Type B pancreatic cell (in vitro differentiated cells): Measurements from ENCODE around the gene CYP26B1. TPM values are rescaled to one million over a fixed set of nuclear protein-coding genes. Genes with fewer than 3 reads are reported as not detected.

Experiments
- DNase-seq: peaks from one replicate; pipeline ENCODE4 v3.0.0; 2021; ENCODE audit warnings: mixed read lengths; ENCODE audit not compliant: unreplicated experiment; ENCODE audit errors: extremely low spot score
- H3K27ac Mint-ChIP-seq: 2 replicates; pipeline ENCODE4 v1.8.0; 2021; ENCODE audit warnings: mild to moderate bottlenecking, mixed read lengths
- H3K27me3 Mint-ChIP-seq: 2 replicates; pipeline ENCODE4 v1.8.0; 2021; ENCODE audit warnings: mixed read lengths
- H3K36me3 Mint-ChIP-seq: 2 replicates; pipeline ENCODE4 v1.8.0; 2021; ENCODE audit warnings: mixed read lengths
- H3K4me1 Mint-ChIP-seq: one replicate; pipeline ENCODE4 v1.8.0; 2021; ENCODE audit warnings: mixed read lengths; ENCODE audit not compliant: unreplicated experiment
- H3K4me3 Mint-ChIP-seq: 2 replicates; pipeline ENCODE4 v1.8.0; 2021; ENCODE audit warnings: mild to moderate bottlenecking, mixed read lengths
- H3K9me3 Mint-ChIP-seq: 2 replicates; pipeline ENCODE4 v1.8.0; 2021; ENCODE audit warnings: mixed read lengths
- CTCF ChIP-seq: fragments of 200-600 bp; sonication (generic); conservative IDR thresholded peaks from 2 replicates; pipeline ENCODE4 v1.5.0; 2021; ENCODE audit warnings: antibody characterized with exemption, mild to moderate bottlenecking
- long read RNA-seq: library from polyadenylated mRNA; unstranded; transcript quantifications from one replicate; pipeline ENCODE4 v2.0.0, GENCODE V29; 2020
- total RNA-seq: library from RNA; stranded (reverse); gene quantifications from 2 replicates; pipeline ENCODE4 v1.2.1, GENCODE V29; 2021; ENCODE audit warnings: low replicate concordance

Gene CYP26B1
- total RNA-seq = 5.4 and 23.6 TPM in 2 replicates
- long read RNA-seq = 0 reads

DNA sequence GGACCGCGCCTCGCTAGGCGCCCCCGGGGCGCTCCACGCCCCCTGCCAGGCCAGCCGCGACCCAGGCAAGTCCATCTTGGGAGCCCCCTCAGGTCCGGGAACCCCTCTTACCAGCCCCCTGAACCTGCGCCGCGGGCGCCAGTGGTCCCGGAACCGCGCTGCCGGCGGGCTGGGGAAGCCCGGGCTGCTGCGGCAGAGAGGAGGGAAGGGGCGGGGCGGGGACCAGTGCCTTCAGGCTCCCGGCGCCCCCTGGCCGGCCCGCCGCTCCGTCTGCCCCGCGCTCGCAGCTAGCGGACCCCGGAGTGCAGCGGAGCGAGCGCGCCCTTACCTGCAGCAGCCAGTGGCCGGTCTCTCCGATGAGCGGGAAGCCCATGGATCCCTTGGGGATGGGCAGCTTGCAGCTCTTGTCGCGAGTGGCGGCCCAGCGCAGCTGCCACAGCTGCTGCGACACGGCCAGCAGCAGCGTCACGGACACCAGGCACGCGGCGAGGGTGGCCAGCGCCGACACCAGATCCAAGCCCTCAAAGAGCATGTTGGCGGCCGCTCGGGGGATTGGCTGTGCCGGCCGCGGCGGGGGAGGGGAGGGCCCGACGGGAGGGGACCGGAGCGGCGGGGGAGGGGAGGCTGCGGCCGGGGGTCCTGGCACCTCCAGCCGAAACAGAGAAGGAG, at the start of gene CYP26B1:
Gene CYP26B1 (minus strand): TSS at position 560 of the 669 bp plus-strand sequence. CDS start 28 bp downstream, at position 532.
- H3K27me3 Mint-ChIP-seq = peaks cover 79% of the 10 kb centered on the region
- H3K4me3 Mint-ChIP-seq = peak within 1 kb of the TSS; percentile 93
- H3K4me1 Mint-ChIP-seq = peaks cover 23% of the 10 kb centered on the region
- peak within 1 kb of the TSS; percentile 83 for H3K27ac Mint-ChIP-seq
- H3K9me3 Mint-ChIP-seq = no peaks in the 10 kb centered on the region
- TF ChIP-seq CTCF = peak; percentile 17
- H3K36me3 Mint-ChIP-seq = no peaks in the 10 kb centered on the region
- peak; percentile 69 for DNase-seq

GRCh38 chr2:72193723-72194122, 46.1 kb upstream of the CYP26B1 start:
- no peak for TF ChIP-seq CTCF
- Mint-ChIP-seq H3K27ac (no peak overlapping the region), H3K9me3 (no peaks in the 10 kb centered on the region), H3K36me3 (peaks cover 5% of the 10 kb centered on the region), H3K4me3 (no peak overlapping the region), H3K27me3 (no peaks in the 10 kb centered on the region), H3K4me1 (peaks cover 11% of the 10 kb centered on the region)
- no peak for DNase-seq

DNA sequence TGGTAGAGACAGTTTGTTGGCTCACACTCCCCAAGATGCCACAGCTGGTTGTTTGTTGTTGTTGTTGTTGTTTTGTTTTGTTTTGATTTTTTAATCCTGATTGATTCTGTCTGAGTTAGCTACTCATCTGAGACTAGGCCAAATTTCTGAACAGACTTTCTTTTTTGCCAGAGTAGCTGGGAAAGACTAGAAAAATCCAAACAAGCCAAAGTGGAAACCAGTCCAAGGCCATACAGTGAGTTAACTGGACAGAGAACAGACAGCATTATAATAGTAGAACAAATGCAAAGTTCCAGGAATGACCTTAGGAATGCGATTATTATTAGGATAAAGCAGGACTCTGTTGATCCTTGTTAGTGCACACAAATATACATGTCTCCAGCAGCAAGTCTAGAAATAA, 43.8 kb upstream of the CYP26B1 start:
- Mint-ChIP-seq H3K27ac (no peak overlapping the region), H3K4me1 (peaks cover 11% of the 10 kb centered on the region), H3K36me3 (peaks cover 8% of the 10 kb centered on the region), H3K4me3 (no peak overlapping the region), H3K27me3 (no peaks in the 10 kb centered on the region), H3K9me3 (no peaks in the 10 kb centered on the region)
- TF ChIP-seq CTCF = no peak
- no peak for DNase-seq

GRCh38 chr2:72185206-72185605, 37.5 kb upstream of the CYP26B1 start:
- Mint-ChIP-seq H3K9me3 (no peaks in the 10 kb centered on the region), H3K4me1 (peaks cover 4% of the 10 kb centered on the region), H3K27me3 (no peaks in the 10 kb centered on the region), H3K36me3 (peaks cover 18% of the 10 kb centered on the region), H3K27ac (no peak overlapping the region), H3K4me3 (no peak overlapping the region)
- DNase-seq = no peak
- TF ChIP-seq CTCF = no peak

DNA sequence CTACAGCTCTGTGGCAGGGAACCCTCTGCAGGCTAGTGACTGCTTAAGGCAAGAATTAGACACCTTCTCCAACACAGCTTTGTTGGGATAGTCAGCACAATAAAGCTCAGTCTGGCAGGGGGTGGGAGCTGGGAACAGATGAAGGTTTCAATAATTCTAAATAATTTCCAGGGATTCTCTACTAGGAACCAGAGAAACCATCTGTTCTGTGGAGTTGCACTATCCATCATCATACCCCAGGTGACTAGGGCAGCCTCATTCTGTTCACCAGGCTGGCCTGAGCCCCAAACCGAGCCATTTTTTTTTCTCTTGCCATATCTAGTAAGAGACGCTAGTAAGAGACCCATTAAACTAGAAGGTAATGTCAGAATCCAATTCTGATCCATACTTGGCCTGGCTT, 35.8 kb upstream of the CYP26B1 start:
- no peak for TF ChIP-seq CTCF
- Mint-ChIP-seq H3K4me1 (peaks cover 4% of the 10 kb centered on the region), H3K27ac (no peak overlapping the region), H3K27me3 (no peaks in the 10 kb centered on the region), H3K9me3 (no peaks in the 10 kb centered on the region), H3K36me3 (peaks cover 30% of the 10 kb centered on the region), H3K4me3 (no peak overlapping the region)
- no peak for DNase-seq
